GM18868 (cell line): ENCODE results near the gene IL16.
"Not testable (repeated sequence)": the region's sequence is repeated elsewhere in the genome, so short reads cannot be mapped to it uniquely, and the experiment has no call there.

Experiments used
- ATAC-seq: cut with Tn5 transposase; IDR thresholded peaks from one replicate; pipeline ENCODE4 v1.9.1; 2021; ENCODE audit warnings: mild to moderate bottlenecking, moderate library complexity; ENCODE audit not compliant: unreplicated experiment

The IL16 gene

DNA sequence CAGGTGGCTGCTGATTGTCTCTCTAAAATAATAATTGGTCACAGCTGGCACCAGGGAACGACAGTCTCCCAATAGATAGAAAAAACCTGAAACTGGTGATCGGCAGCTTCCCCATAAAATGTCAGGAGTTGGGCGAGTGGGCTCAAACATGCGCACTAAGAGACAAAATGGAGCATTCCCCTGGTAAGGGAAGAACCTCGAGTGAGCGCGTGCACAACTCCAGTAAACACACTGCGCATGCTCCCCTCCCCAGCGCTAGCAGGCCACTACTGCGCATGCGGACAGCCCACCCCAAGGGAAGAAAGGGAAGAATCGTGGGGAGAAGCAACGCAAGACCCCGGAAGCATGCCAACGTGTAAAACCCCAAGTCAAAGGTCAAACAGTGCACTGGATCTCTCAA is 134.9 kb downstream of the IL16 start:
- no peak for ATAC-seq

DNA sequence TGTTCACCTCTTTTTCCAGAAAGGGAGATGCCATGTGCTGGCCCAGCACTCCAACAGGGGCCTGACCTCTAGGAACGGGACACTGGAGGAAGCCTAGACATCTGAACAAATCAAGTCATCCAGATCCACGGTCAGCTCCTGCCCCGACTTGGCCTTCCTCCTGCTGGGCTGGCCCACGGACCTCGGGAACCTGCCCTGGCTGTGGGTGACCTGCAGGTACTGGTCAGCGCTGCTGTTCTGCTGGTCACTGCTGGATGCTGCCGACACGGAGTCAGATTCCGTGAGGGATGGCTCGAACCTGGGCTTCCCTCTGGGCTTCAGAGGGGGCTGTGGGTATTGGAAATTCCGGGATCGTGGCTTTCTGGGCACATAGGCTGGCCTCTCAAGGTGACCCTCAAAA is 135.6 kb downstream of the IL16 start:
- ATAC-seq: no peak

DNA sequence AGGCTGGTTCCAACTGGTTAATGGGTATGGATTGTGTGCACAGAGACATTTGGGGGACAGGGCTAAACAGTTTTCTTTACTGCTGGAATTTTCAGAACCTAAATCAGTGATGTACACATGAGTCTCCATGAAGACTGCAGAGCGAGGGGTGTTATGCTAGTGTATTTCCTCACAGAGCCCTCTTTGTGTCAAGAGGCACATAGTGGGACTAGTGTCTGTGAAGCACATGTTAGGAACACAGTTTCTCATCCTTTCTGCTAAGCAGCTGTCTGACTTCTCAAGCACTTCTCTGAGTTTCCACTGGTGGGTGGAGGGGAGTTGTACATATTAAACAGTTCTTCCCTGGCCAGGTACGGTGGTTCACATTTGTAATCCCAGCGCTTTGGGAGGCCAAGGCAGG is 136.7 kb downstream of the IL16 start:
- no peak for ATAC-seq

DNA sequence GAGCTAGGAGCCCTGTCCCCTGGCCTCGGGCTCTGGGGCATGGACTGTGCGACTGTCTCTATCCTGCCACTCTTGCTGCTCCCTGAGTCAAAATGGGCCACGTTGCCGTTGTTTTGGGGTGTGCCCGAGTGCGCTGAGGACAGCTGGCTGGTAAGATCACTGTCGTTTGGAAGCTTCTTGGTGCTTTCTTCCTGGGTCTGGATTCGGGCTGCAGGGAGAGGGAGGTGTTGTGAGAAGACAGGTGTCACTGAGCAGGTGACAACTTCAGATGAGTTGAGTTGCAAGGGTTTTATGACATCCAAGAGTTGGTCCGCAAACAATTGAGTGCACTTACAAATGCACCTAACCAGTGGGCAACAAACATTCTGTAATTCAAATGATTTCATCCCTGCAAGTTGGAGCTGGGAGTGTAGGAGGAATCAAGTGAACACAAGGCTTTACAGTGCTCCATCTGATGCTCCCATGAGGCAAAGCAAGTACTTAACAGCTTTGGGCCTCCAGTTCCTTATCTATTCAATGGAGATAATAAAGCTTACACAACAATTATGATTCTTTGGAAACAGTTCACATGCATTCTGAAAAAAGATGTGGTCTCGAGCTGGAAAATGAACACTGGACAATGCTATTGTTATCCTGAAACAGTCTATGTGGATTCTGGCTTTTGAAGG is 138.2 kb downstream of the IL16 start:
- ATAC-seq: no peak

DNA sequence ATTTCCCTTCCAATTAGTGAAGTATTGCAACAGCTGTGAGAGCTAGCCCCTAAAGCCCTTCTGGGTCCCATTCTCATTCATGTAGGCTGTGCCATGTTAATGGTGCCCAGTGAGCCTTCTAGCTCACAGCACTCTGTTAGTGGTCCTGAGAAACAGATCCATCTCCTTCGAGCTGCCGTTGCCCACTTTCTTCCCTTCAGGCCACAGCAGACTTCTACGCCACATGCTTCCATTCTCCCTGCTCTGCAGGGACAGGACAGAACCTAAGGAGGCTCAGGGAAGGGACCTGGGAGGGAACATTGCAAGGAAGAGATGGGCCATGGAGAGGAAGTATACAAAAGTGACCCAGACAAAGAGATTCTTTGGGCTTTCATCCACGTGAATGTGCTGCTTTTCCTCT is 139.0 kb downstream of the IL16 start:
- ATAC-seq: no peak

DNA sequence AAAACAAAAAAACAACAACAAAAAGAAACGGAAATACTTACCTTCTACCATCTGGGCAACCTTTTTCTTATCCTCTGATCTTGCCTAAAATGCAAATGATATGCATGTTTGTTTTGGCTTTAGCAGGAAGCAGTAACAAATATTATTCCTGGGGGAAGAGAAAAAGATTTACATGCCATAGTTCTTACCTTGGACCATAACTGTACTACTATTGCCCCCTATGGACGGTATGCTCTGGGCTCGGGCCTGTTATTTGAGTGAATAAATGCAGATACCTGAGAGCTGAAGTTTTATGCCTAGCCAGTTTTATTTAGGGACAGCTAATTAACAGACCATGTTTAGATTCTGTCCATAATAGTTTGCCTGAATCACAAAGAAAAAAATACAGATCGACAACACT is 139.9 kb downstream of the IL16 start:
- no peak for ATAC-seq

DNA sequence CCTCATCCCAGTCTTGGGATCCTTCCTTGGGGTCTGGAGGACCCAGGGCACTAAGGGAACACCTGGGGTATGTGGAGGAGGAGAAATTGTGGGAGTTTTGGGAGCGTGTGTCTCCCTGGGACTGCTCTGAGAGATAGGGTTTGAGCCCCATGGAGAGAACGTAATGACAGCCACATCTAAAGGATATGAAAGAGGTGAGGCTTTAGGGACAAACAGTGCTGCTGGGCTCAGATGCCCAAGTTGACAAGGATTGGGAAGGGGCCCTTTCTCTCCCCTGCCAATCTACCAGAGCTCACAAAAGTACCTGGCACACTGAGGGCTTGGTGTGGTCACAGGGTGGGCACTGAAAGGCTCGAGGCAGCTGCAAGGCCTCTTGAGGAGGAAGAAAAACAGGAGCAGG is 140.6 kb downstream of the IL16 start:
- ATAC-seq: no peak

DNA sequence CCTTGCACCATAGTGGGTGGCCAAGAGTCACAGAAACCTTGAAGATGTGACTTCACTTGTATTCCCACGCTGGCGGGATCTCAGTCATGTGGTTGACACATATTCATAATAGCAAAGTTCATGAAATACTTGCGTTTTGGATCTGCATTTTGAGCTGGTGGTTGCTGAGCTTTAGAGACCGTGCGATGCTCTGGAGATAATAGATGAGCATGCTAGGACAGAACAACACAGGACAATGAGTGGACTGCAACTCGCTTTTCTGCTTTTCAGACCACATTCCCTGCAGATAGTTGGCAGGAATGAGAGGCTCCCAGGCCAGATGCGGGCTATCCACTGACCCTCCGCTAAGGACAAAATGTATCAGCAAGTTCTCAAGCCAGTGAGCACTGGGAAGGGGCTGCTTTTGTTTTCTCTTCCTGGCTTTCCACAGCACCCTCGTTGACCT is 141.1 kb downstream of the IL16 start:
- no peak for ATAC-seq

DNA sequence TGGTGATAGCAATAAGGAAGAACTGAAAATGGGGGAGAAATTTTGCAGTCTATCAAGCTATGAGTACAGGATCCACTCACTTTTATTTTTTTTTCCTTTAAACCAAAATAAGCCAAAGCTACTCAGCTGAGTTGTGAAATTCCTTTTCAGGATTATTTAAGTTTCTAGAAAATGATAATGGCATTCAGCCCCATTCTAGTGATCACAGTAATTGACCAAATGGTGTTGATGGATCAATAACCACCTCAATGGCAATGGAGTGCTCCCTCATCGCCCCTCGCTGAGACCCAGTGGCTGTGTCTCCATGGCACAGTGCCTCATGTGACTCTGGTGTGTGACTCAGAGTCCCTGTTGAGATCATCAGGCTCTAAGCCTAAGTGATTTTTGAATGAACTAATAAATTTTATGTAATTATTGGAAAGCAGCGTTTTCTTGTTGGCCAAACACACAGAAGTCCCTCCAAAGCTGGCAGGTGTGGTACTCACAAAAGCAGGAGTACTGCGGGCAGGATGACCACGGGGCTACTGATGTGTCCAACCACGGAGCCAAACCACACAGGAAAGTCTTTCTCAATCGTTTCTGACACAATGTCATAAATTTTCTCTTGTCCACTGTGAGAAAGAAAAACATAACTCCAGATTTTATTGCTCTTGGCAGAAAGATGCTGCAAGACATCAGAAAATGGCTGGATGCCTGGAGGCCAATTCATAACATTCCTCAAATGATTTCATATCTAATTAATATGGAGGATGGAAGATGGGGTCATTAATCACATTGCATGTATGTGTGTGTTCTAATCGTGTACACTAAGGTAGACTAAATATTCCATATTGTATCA is 141.7 kb downstream of the IL16 start:
- no peak for ATAC-seq

DNA sequence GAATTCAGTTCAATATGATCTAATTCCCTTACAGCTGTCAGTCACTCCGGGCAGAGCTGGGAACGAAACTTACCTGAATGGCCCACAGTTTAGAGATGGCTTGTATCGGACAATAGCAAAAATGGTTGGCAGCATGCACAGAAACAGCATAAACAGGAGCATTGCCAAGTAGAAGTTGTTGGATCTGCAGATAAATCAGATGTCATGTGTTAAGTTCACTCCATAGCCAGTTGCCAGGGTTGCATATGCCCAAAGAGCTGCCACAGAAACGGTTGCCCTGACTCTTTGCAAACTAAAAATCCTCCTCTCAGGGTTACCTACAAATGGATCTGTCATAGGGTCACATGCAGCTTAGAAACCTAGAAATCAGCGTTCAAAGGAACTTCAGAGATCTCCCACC is 142.6 kb downstream of the IL16 start:
- no peak for ATAC-seq

DNA sequence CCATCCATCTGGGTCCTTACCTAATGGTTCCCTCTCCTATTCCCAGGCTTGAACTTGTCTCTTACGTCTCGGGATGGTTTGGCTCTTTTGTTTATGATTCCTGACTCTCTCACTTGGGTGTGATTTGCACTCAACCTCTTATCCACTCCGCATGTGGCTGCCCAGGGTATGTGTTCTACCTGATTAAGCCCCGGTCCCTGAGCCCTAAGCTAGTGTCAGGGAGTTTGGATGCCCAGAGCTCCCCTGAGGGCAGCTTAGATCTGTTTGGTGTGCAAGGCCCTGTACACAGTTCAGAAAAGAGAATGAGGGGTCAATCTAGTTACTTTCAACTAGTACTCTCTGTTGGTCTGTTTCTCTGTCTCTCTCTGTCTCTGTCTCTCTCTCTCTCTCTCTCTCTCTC is 143.2 kb downstream of the IL16 start:
- ATAC-seq: no peak

DNA sequence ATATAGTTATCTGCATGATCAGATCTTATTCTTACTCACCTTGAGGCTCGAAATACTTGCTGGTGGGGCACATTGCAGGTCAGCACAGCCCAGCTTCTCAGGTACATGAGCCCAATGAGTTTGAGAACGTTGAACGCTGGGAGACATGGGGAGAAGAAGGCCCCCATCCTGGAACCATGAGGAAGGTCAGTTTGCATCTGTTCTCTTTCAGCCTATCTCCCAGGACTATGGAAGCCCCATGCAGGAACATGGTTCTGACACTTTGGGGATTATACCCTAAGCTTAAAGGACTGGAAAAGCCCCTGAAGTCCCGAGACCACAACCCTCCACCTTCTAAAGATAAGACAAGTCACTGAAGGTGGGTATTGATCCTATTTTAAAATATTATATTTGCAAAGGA is 144.7 kb downstream of the IL16 start:
- ATAC-seq: no peak

DNA sequence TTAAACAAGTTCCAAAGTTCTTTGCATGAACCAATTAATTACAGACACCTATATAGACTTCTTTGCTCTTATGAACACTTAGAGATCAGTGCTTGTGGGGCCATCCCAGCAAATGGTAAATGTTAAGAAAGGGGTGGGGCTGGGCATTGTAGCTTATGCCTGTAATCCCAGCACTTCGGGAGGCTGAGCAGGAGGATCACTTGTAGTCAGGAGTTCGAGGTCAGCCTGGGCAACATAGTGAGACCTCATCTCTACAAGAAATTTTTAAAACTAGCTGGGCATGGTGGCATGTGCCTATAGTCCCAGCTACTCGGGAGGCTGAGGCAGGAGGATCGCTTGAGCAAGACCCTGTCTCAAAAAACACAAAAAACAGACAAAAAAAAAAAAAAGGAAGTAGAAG is 146.7 kb downstream of the IL16 start:
- no peak for ATAC-seq

DNA sequence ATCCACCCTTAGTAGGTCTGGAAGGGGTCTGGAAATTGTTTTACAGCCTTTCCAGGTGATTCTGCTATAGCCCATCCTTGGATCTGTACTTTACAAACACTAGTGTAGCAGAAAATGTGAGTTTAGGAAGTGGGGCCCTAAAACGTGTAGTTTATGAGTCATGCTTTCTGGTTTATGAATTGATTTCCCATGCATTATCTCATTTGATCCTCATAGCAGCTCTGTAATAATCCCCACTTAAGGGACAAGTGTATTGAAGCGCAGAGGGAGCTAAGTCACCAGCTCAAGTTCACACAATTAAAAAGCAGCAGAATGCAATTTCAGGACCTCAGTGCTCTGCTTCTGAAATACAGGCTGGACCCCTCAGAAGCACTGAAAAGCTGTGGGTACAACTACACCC is 149.9 kb downstream of the IL16 start:
- ATAC-seq: no peak

DNA sequence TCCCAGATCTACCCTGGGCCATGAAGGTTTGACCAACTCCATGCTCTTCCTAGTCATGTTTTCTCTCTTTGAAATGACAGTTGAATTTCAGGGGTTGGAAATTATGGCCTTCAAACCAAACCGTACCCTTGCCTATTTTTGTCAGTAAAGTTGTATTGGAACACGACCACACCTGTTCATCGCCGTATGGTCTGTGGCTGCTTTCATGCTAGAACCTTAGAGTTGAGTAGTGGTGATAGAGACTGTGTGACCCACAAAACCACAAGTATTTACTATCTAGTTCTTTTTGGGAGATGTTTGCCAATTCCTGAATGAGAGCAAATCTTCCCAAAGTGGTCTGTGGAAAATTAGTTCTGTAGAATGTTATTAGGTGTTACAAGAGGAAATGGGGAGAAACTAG is 151.2 kb downstream of the IL16 start:
- ATAC-seq: no peak

DNA sequence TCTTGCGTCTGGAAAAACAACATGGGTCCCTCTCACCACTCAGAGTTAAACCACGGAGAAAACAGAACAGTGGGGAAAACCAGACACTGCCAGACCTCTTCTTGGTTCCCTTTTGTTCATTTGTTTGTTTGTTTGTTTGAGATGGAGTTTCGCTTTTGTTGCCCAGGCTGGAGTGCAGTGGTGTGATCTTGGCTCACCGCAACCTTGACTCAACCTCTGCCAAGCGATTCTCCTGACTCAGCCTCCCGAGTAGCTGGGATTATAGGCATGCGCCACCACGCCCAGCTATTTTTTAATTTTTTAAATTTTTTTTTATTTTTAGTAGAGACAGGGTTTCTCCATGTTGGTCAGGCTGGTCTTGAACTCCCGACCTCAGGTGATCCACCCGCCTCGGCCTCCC is 152.0 kb downstream of the IL16 start:
- ATAC-seq: not testable (repeated sequence)

DNA sequence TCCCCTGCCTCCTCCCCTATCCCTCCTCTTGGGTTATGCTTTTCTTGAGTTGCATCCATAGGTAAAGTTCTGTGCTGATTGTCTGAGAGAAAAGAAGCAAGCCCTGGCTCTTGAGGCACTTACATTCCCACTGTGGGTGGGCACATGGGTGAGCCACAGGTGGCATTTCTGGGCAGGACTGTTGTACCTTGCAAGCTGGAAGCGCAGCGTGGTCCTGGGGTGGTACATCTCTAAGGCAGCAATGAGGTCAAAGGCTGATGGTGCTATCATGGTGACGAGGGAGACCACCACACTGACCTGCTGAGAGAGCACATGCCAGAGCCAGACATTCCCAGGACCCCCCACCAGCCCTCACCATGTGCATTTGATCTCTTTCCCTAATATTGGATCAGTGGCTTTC is 152.6 kb downstream of the IL16 start:
- no peak for ATAC-seq

DNA sequence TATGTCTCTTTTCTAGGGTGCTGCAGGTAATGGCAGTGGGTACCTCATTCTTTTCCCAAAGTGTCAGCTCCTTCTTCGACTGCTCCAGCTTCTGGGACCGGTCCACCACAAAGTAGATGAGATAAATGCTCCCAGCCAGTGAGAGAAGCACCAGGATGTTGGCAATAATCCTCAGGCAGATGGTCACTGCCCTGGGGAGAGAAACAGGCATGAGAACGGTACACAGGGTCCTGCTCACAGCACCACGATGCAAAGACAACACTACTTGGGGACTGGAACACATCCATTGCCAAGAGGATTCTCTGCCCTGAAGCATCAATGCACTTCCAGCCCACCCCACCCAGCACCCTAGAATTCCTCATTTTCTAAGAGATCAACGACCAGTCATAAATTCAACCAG is 155.0 kb downstream of the IL16 start:
- no peak for ATAC-seq

DNA sequence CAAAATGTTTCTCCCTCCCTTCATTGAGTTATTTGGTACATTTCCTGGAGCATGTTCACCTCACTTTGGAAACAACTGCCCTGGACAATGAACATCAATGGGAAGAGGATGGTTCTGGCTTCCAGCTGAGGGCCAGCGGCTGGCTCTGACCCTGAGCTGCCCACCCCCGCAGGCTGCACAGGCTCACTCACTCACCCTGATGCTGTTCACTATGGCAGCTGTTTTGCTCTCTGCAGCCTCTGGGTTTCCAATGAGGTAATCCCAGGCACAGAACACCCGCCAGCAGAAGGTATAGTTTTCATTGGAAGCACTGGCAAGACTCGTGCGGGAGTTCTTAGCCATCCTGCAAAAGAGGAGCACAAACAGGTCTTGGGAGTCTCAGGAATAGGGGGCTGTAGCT is 159.6 kb downstream of the IL16 start:
- no peak for ATAC-seq

DNA sequence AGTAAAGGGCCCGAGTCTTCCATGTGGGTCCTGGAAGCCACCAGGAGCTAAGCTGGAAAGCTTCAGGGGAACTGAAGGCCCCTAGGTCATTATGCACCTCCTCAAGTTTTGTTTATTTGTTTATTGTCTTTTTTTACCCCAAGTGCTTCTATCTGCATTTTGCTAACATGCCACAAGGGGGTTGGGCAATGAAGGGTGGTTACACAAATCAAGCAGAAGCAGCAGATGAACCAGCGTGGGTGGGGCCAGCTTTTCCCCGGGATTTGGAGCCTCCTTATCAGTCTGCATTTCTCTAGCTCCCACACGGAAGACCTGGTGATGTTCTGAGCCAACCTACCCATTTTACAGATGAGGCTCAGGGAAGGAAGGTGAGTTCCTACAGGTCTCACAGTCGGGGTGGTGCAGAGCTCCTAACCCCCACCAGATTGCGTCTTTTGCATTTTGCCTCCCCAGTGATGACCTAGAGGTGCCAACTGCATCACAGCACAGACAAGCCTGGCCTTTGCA is 160.6 kb downstream of the IL16 start:
- ATAC-seq: no peak

DNA sequence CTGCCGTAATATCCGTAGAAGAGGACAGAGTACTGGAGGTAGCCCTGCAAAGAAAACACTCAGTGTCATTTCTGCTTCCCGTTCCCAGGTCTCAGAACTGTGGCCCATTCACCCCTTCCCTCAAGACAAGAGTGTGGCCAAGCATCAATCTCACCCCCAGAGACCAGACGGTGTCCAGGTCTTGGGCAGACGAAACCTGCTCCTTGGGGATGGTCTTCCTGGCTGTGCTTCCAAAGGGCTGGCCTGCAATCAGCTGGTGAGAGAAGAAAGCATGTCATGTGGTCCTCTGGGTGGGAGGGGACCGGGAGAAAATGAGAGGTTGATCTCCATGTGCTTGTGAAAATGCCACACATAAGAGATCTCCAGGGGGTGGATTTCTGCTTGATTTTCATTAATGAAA is 161.6 kb downstream of the IL16 start:
- no peak for ATAC-seq

DNA sequence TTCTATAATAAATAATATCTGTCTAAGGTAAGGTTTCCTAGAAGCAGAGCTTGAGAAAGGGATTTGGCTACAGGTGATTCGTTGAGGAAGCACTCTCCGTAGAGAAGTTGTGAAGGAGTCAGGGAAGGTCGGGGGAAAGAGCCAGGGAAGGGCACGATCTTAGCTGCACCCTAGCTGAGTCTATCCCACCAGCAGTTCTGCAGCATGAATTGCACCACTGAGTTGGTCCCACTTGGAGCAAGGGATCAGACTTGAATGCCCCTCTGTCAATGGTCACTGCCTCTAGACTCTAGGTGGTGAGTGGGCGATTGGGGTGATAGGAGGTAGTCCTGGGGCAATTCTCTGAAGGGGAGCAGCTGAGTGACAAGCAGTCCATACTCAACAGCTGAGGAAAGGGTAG is 163.8 kb downstream of the IL16 start:
- no peak for ATAC-seq
